C4-2B (cell line): ENCODE results near the gene TNS2.

Experiments
- H3K27ac ChIP-seq: fragments of 450-650 bp; 2 replicates; pipeline ENCODE4 v1.5.1; 2017
- ZFX ChIP-seq: fragments of 450-650 bp; IDR thresholded peaks from 2 replicates; pipeline ENCODE4 v1.6.1; 2017
- TF ChIP-seq, protein P1 (sequence below): fragments of 450-650 bp; conservative IDR thresholded peaks from 2 replicates; pipeline ENCODE4 v1.5.1; 2017; ENCODE audit warnings: mild to moderate bottlenecking

TNS2 gene

DNA sequence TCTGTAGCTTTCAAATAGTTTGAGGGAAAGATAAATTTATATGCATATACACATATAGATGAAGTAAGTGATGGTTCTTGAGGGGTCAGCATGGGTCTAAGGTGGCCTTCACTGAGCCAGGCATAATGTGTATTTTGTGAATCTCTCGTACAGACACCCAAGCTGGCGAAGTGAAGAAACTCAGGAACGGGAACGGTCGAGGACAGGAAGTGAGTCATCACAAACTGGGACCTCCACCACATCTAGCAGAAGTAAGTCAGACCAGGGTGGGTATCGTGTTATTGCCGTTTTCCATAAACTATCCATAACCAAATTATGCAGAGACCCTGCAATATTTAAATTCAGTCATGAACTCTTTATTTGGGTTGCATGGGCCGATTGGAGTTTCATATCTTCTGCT lies 15.4 kb upstream of the TNS2 start:
- no peak for TF ChIP-seq ZFX
- TF ChIP-seq, protein P1, sequence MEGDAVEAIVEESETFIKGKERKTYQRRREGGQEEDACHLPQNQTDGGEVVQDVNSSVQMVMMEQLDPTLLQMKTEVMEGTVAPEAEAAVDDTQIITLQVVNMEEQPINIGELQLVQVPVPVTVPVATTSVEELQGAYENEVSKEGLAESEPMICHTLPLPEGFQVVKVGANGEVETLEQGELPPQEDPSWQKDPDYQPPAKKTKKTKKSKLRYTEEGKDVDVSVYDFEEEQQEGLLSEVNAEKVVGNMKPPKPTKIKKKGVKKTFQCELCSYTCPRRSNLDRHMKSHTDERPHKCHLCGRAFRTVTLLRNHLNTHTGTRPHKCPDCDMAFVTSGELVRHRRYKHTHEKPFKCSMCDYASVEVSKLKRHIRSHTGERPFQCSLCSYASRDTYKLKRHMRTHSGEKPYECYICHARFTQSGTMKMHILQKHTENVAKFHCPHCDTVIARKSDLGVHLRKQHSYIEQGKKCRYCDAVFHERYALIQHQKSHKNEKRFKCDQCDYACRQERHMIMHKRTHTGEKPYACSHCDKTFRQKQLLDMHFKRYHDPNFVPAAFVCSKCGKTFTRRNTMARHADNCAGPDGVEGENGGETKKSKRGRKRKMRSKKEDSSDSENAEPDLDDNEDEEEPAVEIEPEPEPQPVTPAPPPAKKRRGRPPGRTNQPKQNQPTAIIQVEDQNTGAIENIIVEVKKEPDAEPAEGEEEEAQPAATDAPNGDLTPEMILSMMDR: no peak
- no peak overlapping the region for H3K27ac ChIP-seq

DNA sequence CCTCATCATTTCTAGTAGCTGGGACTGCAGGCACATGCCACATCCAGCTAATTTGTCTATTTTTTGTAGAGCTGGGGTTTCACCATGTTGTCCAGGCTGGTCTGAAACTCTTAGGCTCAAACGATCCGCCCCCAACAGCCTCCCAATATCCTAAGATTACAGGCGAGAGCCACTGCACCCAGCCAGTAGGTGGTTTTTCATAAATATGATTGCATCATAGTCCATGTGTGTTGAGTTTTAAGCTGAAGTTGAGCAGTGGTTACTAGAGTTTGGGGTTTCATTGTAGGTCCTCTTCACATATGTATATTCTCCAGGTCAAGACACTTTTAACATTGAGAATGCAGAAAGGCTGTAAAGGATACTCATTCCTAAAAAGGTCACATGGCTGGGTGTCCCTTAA lies 13.1 kb upstream of the TNS2 start:
- TF ChIP-seq, protein P1: no peak
- no peak for TF ChIP-seq ZFX
- H3K27ac ChIP-seq: no peak overlapping the region

DNA sequence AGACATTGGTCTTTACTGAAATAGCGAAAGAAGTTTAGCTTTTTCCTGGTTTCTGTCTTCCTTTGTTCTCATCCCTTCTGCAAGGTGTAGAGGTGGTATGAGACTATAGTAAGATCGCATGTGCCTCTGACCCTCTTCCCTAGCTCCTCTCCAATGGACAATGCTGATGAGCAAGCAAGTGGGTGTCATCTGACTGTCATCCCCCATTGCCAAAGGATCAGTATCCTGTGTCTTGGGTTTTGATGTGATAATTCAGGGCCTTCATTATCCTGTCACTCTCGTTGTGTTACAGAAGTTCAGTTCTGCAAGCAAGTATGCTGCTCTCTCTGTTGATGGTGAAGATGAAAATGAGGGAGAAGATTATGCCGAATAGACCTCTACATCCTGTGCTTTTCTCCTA lies 10.0 kb upstream of the TNS2 start:
- TF ChIP-seq, protein P1: no peak
- TF ChIP-seq ZFX: no peak

DNA sequence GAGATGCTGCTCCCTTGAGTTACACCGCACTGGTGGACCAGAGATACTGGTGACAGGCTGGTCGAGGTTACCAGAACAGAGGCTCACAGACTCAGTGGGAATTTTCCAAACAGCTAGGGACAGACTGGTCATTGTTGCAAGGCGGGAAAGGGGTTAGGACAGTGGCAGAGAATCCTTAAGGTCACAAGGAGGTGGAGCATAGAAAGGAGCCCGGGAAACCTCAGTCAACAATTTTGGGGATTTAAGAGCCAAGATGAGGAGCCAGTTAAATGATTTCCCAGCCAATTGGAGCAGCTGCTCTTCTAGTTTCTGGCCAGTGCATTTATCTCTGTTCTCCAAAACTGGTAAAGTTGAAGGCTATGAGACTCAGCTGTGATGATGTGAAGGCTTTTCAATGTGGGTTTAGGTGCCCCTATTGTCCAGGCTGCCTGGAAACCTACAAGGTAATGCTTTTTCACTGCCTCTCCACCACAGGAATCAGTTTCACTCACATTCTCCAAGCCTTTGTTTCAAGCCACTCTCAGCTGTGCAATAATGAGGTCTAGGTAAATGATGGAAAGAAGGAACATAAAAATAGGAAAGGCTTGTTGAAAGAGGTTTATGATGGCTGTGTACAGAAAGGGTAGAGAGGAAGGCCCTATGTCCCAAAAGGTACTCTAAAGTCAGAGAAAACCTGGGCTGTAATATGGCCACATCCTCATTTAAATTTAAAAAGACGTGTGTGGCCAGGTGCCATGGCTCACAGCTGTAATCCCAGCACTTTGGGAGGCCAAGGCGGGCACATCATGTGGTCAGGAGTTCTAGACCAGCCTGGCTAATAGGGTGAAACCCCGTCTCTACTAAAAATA lies 7.0 kb upstream of the TNS2 start:
- H3K27ac ChIP-seq: no peak overlapping the region
- no peak for TF ChIP-seq ZFX
- TF ChIP-seq, protein P1: no peak

More for the DNA sequence above, 10.0 kb upstream of the TNS2 start:
- H3K27ac ChIP-seq: no peak overlapping the region

DNA sequence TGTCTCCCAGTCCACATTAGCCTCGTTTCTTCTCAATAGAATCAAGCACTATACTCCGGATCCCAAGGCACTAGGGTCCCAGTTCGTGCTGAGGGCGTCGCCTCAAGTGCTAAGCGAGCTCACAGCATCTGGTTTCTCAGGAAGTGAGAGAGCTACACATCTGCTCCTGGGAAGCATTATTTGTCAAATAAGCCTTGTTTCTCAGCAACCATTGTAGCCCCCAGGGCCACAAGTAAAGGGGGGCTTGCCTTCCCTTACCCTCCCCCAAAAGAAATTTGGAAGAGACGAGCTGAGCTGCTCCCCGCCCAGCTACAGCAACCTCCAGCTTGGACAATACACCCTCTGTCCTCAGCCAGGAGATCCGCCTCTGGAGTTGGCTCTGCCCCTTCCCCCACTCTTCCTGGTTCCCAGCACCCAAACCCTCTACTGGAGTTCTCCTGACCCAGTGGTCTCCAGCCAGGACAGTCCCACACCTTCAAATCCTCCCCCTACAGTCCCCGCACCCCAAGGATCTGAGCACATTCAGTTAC lies 5.7 kb upstream of the TNS2 start:
- TF ChIP-seq, protein P1: no peak
- no peak for TF ChIP-seq ZFX
- no peak overlapping the region for H3K27ac ChIP-seq

DNA sequence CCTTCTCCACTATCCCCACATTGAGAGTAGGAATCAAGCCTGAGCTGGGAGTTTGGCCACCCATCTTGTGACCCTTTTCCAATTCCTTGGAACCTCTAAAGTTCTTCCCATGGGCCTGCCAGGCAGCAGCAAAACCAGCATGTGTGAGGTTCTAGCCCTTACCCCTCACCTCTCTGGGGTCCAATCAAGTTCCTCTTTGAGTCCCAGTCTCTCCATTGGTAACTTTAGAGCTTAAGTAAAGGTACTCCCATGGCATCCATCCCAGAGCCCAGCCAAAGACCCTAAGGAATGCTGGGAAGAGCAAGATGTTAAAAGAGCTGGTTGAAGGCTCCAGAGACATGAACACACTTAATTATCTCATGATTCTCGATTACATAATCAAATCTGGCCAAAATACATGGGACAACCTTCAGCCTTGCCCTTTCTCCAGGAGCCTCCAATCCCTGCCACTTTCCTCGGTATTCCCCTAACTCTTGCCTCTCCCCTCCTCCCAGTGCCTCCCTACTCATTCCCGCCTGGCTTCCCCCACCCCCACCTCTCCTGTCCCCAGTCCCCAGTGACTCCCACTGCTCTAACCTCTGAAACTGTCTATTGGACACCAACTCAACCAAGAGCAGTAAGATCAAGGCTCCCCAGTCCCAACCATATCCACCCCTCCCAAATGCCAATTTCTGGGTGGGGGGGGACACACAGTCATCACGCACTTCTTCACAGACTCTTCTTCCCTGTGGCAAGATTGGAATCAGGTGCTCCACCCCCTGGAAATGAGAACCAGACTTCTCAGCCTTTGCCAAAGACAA lies 4.8 kb upstream of the TNS2 start:
- H3K27ac ChIP-seq: no peak overlapping the region

More for the DNA sequence above, 4.8 kb upstream of the TNS2 start:
- no peak for TF ChIP-seq ZFX
- TF ChIP-seq, protein P1: no peak
